Activated naive CD8-positive, alpha-beta T cell (primary cell): ENCODE measurements around the gene TMC6.

Source experiments
- H3K27ac Mint-ChIP-seq: one replicate; pipeline ENCODE4 v1.8.0; 2021; ENCODE audit warnings: mixed read lengths
- H3K27me3 Mint-ChIP-seq: one replicate; pipeline ENCODE4 v1.8.0; 2021; ENCODE audit warnings: mixed read lengths
- H3K36me3 Mint-ChIP-seq: one replicate; pipeline ENCODE4 v1.8.0; 2021; ENCODE audit warnings: mixed read lengths
- H3K4me1 Mint-ChIP-seq: one replicate; pipeline ENCODE4 v1.8.0; 2021; ENCODE audit warnings: low read depth, mixed read lengths
- H3K4me3 Mint-ChIP-seq: one replicate; pipeline ENCODE4 v1.8.0; 2021; ENCODE audit warnings: mild to moderate bottlenecking, mixed read lengths
- H3K9me3 Mint-ChIP-seq: one replicate; pipeline ENCODE4 v1.8.0; 2021; ENCODE audit warnings: low read depth, mixed read lengths

TMC6 gene

GRCh38 chr17:78132767-78133178 lies 4.2 kb upstream of the TMC6 start:
- Mint-ChIP-seq H3K27ac (peak overlapping the region; percentile 70), H3K36me3 (peaks cover 13% of the 10 kb centered on the region), H3K4me1 (peaks cover 63% of the 10 kb centered on the region), H3K9me3 (no peaks in the 10 kb centered on the region), H3K27me3 (no peaks in the 10 kb centered on the region), H3K4me3 (peak overlapping the region; percentile 80)

- peaks cover 59% of the 10 kb centered on the region for H3K4me1 Mint-ChIP-seq
- peak overlapping the region; percentile 80 for H3K4me3 Mint-ChIP-seq
- H3K27ac Mint-ChIP-seq: peak overlapping the region; percentile 70
- H3K36me3 Mint-ChIP-seq: peaks cover 11% of the 10 kb centered on the region
- H3K9me3 Mint-ChIP-seq: no peaks in the 10 kb centered on the region
- no peaks in the 10 kb centered on the region for H3K27me3 Mint-ChIP-seq
These were observed 3.6 kb upstream of the TMC6 start for GRCh38 chr17:78132084-78132676.

GRCh38 chr17:78131172-78132083 lies 2.9 kb upstream of the TMC6 start:
- Mint-ChIP-seq H3K4me1 (peaks cover 59% of the 10 kb centered on the region), H3K4me3 (peak overlapping the region; percentile 93), H3K36me3 (peaks cover 10% of the 10 kb centered on the region), H3K27me3 (no peaks in the 10 kb centered on the region), H3K27ac (peak overlapping the region; percentile 95), H3K9me3 (no peaks in the 10 kb centered on the region)

GRCh38 chr17:78130437-78131101 lies 2.0 kb upstream of the TMC6 start, which contains the start of gene TMC8:
Gene TMC8, plus strand, starts transcription at chr17:78130771. Its CDS starts 818 bp downstream, at chr17:78131589.
- H3K9me3 Mint-ChIP-seq: no peaks in the 10 kb centered on the region
- H3K4me3 Mint-ChIP-seq: peak within 1 kb of the TSS; percentile 93
- H3K27me3 Mint-ChIP-seq: no peaks in the 10 kb centered on the region
- H3K27ac Mint-ChIP-seq: peak within 1 kb of the TSS; percentile 95
- peaks cover 7% of the 10 kb centered on the region for H3K36me3 Mint-ChIP-seq
- H3K4me1 Mint-ChIP-seq: peaks cover 56% of the 10 kb centered on the region

- H3K27ac Mint-ChIP-seq: peak overlapping the region; percentile 95
- H3K4me3 Mint-ChIP-seq: peak overlapping the region; percentile 93
- peaks cover 4% of the 10 kb centered on the region for H3K36me3 Mint-ChIP-seq
- H3K4me1 Mint-ChIP-seq: peaks cover 53% of the 10 kb centered on the region
- no peaks in the 10 kb centered on the region for H3K27me3 Mint-ChIP-seq
- H3K9me3 Mint-ChIP-seq: no peaks in the 10 kb centered on the region
These were observed 1.5 kb upstream of the TMC6 start for GRCh38 chr17:78130090-78130436.

GRCh38 chr17:78129351-78130089 lies 965 bp upstream of the TMC6 start:
- Mint-ChIP-seq H3K4me3 (peak overlapping the region; percentile 93), H3K4me1 (peaks cover 52% of the 10 kb centered on the region), H3K27ac (peak overlapping the region; percentile 95), H3K9me3 (no peaks in the 10 kb centered on the region), H3K36me3 (peaks cover 4% of the 10 kb centered on the region), H3K27me3 (no peaks in the 10 kb centered on the region)

- peak overlapping the region; percentile 84 for H3K27ac Mint-ChIP-seq
- H3K36me3 Mint-ChIP-seq: peaks cover 6% of the 10 kb centered on the region
- H3K27me3 Mint-ChIP-seq: no peaks in the 10 kb centered on the region
- H3K4me3 Mint-ChIP-seq: peak overlapping the region; percentile 86
- no peaks in the 10 kb centered on the region for H3K9me3 Mint-ChIP-seq
- peaks cover 49% of the 10 kb centered on the region for H3K4me1 Mint-ChIP-seq
These were observed 536 bp downstream of the TMC6 start for GRCh38 chr17:78127888-78128550.

- H3K4me3 Mint-ChIP-seq: peak overlapping the region; percentile 86
- H3K27me3 Mint-ChIP-seq: no peaks in the 10 kb centered on the region
- no peaks in the 10 kb centered on the region for H3K9me3 Mint-ChIP-seq
- peak overlapping the region; percentile 84 for H3K27ac Mint-ChIP-seq
- peaks cover 8% of the 10 kb centered on the region for H3K36me3 Mint-ChIP-seq
- peaks cover 49% of the 10 kb centered on the region for H3K4me1 Mint-ChIP-seq
These were observed 1.2 kb downstream of the TMC6 start for GRCh38 chr17:78127239-78127887.

GRCh38 chr17:78126895-78127238 lies 1.7 kb downstream of the TMC6 start:
- Mint-ChIP-seq H3K27me3 (no peaks in the 10 kb centered on the region), H3K36me3 (peaks cover 8% of the 10 kb centered on the region), H3K9me3 (no peaks in the 10 kb centered on the region), H3K4me1 (peaks cover 54% of the 10 kb centered on the region), H3K27ac (peak overlapping the region; percentile 84), H3K4me3 (peak overlapping the region; percentile 86)

- Mint-ChIP-seq H3K4me3 (peak overlapping the region; percentile 86), H3K9me3 (no peaks in the 10 kb centered on the region), H3K4me1 (peaks cover 61% of the 10 kb centered on the region), H3K36me3 (peaks cover 8% of the 10 kb centered on the region), H3K27ac (peak overlapping the region; percentile 84), H3K27me3 (no peaks in the 10 kb centered on the region)
These were observed 2.3 kb downstream of the TMC6 start for GRCh38 chr17:78125976-78126894.

- H3K27ac Mint-ChIP-seq: no peak overlapping the region
- H3K4me1 Mint-ChIP-seq: peaks cover 65% of the 10 kb centered on the region
- H3K9me3 Mint-ChIP-seq: no peaks in the 10 kb centered on the region
- peak overlapping the region; percentile 47 for H3K4me3 Mint-ChIP-seq
- H3K36me3 Mint-ChIP-seq: peaks cover 8% of the 10 kb centered on the region
- no peaks in the 10 kb centered on the region for H3K27me3 Mint-ChIP-seq
These were observed 3.2 kb downstream of the TMC6 start for GRCh38 chr17:78125138-78125913.

GRCh38 chr17:78124836-78125137 lies 3.8 kb downstream of the TMC6 start:
- no peaks in the 10 kb centered on the region for H3K27me3 Mint-ChIP-seq
- no peak overlapping the region for H3K27ac Mint-ChIP-seq
- H3K4me3 Mint-ChIP-seq: peak overlapping the region; percentile 47
- peaks cover 8% of the 10 kb centered on the region for H3K36me3 Mint-ChIP-seq
- H3K4me1 Mint-ChIP-seq: peaks cover 62% of the 10 kb centered on the region
- H3K9me3 Mint-ChIP-seq: no peaks in the 10 kb centered on the region
